Naive thymus-derived CD4-positive, alpha-beta T cell (primary cell): ENCODE data around the gene GTF3C6. TPM values are rescaled to one million over a fixed set of nuclear protein-coding genes. Genes with fewer than 3 reads are reported as not detected.

Source experiments
- ATAC-seq: fragments of 150-1000 bp; cut with Tn5 transposase; 2 replicates; pipeline ENCODE4 v1.10.0; 2021; ENCODE audit warnings: mild to moderate bottlenecking, moderate library complexity
- CTCF ChIA-PET: fragments of 350-600 bp; sonication (Branson Sonifier 250); formaldehyde crosslinking; loops from one replicate; lab custom pipeline; 2021; ENCODE audit warnings: antibody characterized with exemption; lab: Charles Lee
- POLR2A ChIA-PET: fragments of 350-600 bp; sonication (Branson Sonifier 250); formaldehyde crosslinking; loops from one replicate; lab custom pipeline; 2021; ENCODE audit warnings: antibody characterized with exemption, inconsistent platforms; lab: Charles Lee
- DNase-seq, 9 donors: peaks; one replicate each; pipeline versions ENCODE4 v3.0.0 to v3.0.0-alpha.2; 2020 to 2022; ENCODE audit warnings: mixed read lengths in 1 of 9
- H3K27ac ChIP-seq: one replicate; pipeline ENCODE4 v1.7.0; 2013; ENCODE audit warnings: mild to moderate bottlenecking, low read depth, low read length, moderate library complexity
- H3K27me3 ChIP-seq, 2 donors: one replicate each; pipeline ENCODE4 v1.7.0; 2013; ENCODE audit warnings: low read length in 2 of 2, mild to moderate bottlenecking in 2 of 2, moderate library complexity in 2 of 2; ENCODE audit not compliant: control insufficient read depth in 2 of 2, insufficient read depth in 2 of 2
- H3K36me3 ChIP-seq, 3 experiments: 1 replicate in 2 of 3; 2 replicates in 1 of 3; pipeline ENCODE4 v1.7.0; 2013; ENCODE audit warnings: low read length in 3 of 3, mild to moderate bottlenecking in 3 of 3, moderate library complexity in 1 of 3; ENCODE audit not compliant: insufficient read depth in 3 of 3, control insufficient read depth in 2 of 3
- H3K4me1 ChIP-seq, 2 donors: one replicate each; pipeline ENCODE4 v1.7.0; 2013; ENCODE audit warnings: low read length in 2 of 2, mild to moderate bottlenecking in 2 of 2, moderate library complexity in 1 of 2; ENCODE audit not compliant: control insufficient read depth in 2 of 2, insufficient read depth in 2 of 2
- H3K4me3 ChIP-seq: 2 replicates; pipeline ENCODE4 v1.7.0; 2013; ENCODE audit warnings: mild to moderate bottlenecking, low read length
- H3K9me3 ChIP-seq, 3 experiments: 1 replicate in 2 of 3; 2 replicates in 1 of 3; pipeline ENCODE4 v1.7.0; 2013; ENCODE audit warnings: low read length in 3 of 3; ENCODE audit not compliant: control insufficient read depth in 2 of 3
- H3K27ac Mint-ChIP-seq, 9 donors: one replicate each; pipeline ENCODE4 v1.8.0; 2020 to 2022; ENCODE audit warnings: mixed read lengths in 9 of 9, mild to moderate bottlenecking in 8 of 9, moderate library complexity in 5 of 9, inconsistent platforms in 2 of 9
- H3K27me3 Mint-ChIP-seq, 5 donors: one replicate each; pipeline ENCODE4 v1.8.0; 2021 to 2022; ENCODE audit warnings: mixed read lengths in 5 of 5, mild to moderate bottlenecking in 1 of 5
- H3K36me3 Mint-ChIP-seq, 5 donors: one replicate each; pipeline ENCODE4 v1.8.0; 2020 to 2022; ENCODE audit warnings: mixed read lengths in 5 of 5, mild to moderate bottlenecking in 3 of 5, inconsistent platforms in 1 of 5
- H3K4me1 Mint-ChIP-seq, 7 donors: one replicate each; pipeline ENCODE4 v1.8.0; 2020 to 2022; ENCODE audit warnings: mixed read lengths in 7 of 7, mild to moderate bottlenecking in 3 of 7, inconsistent platforms in 1 of 7
- H3K4me3 Mint-ChIP-seq, 10 donors: one replicate each; pipeline ENCODE4 v1.8.0; 2020 to 2022; ENCODE audit warnings: mild to moderate bottlenecking in 10 of 10, mixed read lengths in 10 of 10, moderate library complexity in 6 of 10, inconsistent platforms in 2 of 10
- H3K9me3 Mint-ChIP-seq, 11 donors: one replicate each; pipeline ENCODE4 v1.8.0; 2020 to 2022; ENCODE audit warnings: mixed read lengths in 11 of 11, mild to moderate bottlenecking in 4 of 11, inconsistent platforms in 1 of 11, moderate library complexity in 1 of 11
- intact Hi-C, 2 donors: fragments of 100-400 bp; cut with micrococcal nuclease; formaldehyde crosslinking; loops; one replicate each; pipeline ENCODE4 v1.15.1; 2023
- polyA plus RNA-seq, 2 donors: library from polyadenylated mRNA; unstranded; fragments of 300-500 nt; fragmentation: Illumina TruSeq; gene quantifications; one replicate each; pipeline ENCODE4 v1.2.3, GENCODE V29; 2021
- total RNA-seq, 6 experiments: library from RNA in 5 of 6; stranded (reverse) in 5 of 6; gene quantifications; 1 replicate in 5 of 6; 2 replicates in 1 of 6; pipeline ENCODE4 v1.2.3 and lab custom pipeline; 2021 to 2026

Gene GTF3C6
- total and polyA plus RNA-seq, 7 experiments from 2014 or later: 18.1 to 102 (median 33.5) TPM

- Mint-ChIP-seq H3K4me3 (no peak overlapping the region), H3K9me3 (no peaks in the 10 kb centered on the region), H3K4me1 (peaks cover 3 to 19% (median 13%) of the 10 kb centered on the region in 7 donors), H3K27ac (peak overlapping the region in 2 of 9 donors; percentile 26 to 36), H3K27me3 (no peaks in the 10 kb centered on the region), H3K36me3 (peaks cover 3 to 38% (median 17%) of the 10 kb centered on the region in 5 donors)
- Histone ChIP-seq H3K4me3 (no peak overlapping the region), H3K4me1 (no peaks in the 10 kb centered on the region), H3K36me3 (peaks cover 0 to 46% (median 4%) of the 10 kb centered on the region in 3 experiments), H3K9me3 (no peaks in the 10 kb centered on the region), H3K27me3 (no peaks in the 10 kb centered on the region), H3K27ac (no peak overlapping the region)
- POLR2A ChIA-PET: interaction anchor here (1.8 kb wide), 1 partner anchor 9 kb away, joined by 8 read pairs; the partner anchor contains the start of gene RPF2
- ATAC-seq (no peak), DNase-seq (no peak)
- CTCF ChIA-PET: no interaction called here
- intact Hi-C loops: no loop called here
These were observed 32.5 kb downstream of the GTF3C6 start for GRCh38 chr6:110990840-110991576.

DNA sequence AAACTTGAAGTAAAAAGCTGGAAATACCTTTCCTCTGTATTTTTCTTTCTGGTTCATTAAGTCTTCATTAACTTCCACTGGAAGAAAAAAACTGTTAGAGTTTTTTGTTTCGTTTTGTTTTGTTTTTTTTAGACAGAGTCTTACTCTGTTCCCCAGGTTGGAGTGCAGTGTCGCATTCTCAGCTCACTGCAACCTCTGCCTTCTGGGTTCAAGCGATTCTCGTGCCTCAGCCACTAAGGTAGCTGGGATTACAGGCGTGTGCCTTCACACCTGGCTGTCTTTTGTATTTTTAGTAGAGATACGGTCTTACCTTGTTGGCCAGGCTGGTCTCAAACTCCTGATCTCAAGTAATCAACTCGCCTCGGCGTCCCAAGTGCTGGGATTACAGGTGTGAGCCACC is 38.2 kb downstream of the GTF3C6 start:
- no peaks in the 10 kb centered on the region for H3K4me1 ChIP-seq
- no peak for DNase-seq
- no peak overlapping the region for H3K4me3 ChIP-seq
- H3K27ac ChIP-seq: no peak overlapping the region
- CTCF ChIA-PET: no interaction called here
- H3K4me3 Mint-ChIP-seq: no peak overlapping the region
- intact Hi-C loops: loop anchor here in 1 of 2 donors (5.0 kb wide), 1 partner anchor 469 kb away; no protein-coding TSS in a partner anchor
- no peaks in the 10 kb centered on the region for H3K9me3 Mint-ChIP-seq
- no peak for ATAC-seq
- POLR2A ChIA-PET: interaction anchor here (0.6 kb wide), 1 partner anchor 9 kb away, joined by 3 read pairs; no protein-coding TSS in a partner anchor
- no peaks in the 10 kb centered on the region for H3K9me3 ChIP-seq
- H3K27me3 ChIP-seq: no peaks in the 10 kb centered on the region
- H3K36me3 ChIP-seq: peaks cover 0 to 68% (median 6%) of the 10 kb centered on the region in 3 experiments
- no peak overlapping the region for H3K27ac Mint-ChIP-seq
- H3K27me3 Mint-ChIP-seq: no peaks in the 10 kb centered on the region
- peaks cover 0 to 40% (median 17%) of the 10 kb centered on the region in 5 donors for H3K36me3 Mint-ChIP-seq
- peaks cover 0 to 8% (median 2%) of the 10 kb centered on the region in 7 donors for H3K4me1 Mint-ChIP-seq

DNA sequence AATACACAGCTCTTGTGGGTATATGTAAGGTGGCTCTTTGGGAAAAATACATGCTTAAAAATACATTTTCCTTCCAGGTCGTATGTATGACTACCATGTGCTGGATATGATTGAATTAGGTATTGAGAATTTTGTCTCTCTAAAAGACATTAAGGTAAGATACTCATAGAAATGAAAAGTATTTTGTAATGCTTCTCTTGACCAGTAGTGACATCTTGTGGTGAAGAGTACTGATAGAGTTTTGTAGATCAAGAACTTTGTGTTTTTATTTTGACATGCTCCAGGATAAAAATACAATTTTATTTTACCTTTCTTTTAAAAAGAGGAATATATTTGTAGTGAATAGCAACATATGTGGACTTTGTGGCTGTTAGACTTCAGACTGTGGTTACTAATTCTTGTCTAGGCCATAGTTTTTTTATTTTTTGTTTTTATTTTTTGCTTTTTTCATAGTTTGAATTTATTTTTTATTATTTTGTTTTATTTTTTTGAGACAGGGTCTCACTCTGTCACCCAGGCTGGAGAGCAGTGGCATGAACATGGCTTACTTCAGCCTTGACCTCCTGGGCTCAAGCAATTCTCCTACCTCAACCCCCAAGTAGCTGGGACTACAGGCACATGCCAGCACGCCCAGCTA is 41.2 kb downstream of the GTF3C6 start:
- Mint-ChIP-seq H3K36me3 (peaks cover 0 to 42% (median 17%) of the 10 kb centered on the region in 5 donors), H3K4me3 (no peak overlapping the region), H3K27ac (peak overlapping the region in 1 of 9 donors; percentile 56), H3K4me1 (peaks cover 0 to 8% (median 2%) of the 10 kb centered on the region in 7 donors), H3K9me3 (no peaks in the 10 kb centered on the region), H3K27me3 (no peaks in the 10 kb centered on the region)
- Histone ChIP-seq H3K27me3 (no peaks in the 10 kb centered on the region), H3K9me3 (no peaks in the 10 kb centered on the region), H3K36me3 (peaks cover 0 to 67% (median 6%) of the 10 kb centered on the region in 3 experiments), H3K4me1 (no peaks in the 10 kb centered on the region), H3K4me3 (no peak overlapping the region), H3K27ac (no peak overlapping the region)
- peak in 5 of 9 donors; percentile 15 to 39 (median 25) for DNase-seq
- ATAC-seq: peak; percentile 46
- intact Hi-C loops: loop anchor here (1.0 to 5.0 kb wide), 3 partner anchors 317 to 472 kb away; no protein-coding TSS in a partner anchor
- CTCF ChIA-PET: interaction anchor here (0.6 to 3.1 kb wide), 2 partner anchors 48 to 317 kb away, joined by 3 to 12 read pairs; no protein-coding TSS in a partner anchor
- POLR2A ChIA-PET: interaction anchor here (0.6 kb wide), 3 partner anchors 36 to 236 kb away, joined by 3 to 5 read pairs (median 5); no protein-coding TSS in a partner anchor

GRCh38 chr6:111002350-111002749 is 43.8 kb downstream of the GTF3C6 start:
- CTCF ChIA-PET: interaction anchor here (0.9 to 1.4 kb wide), 2 partner anchors 9 to 26 kb away, joined by 3 to 6 read pairs; no protein-coding TSS in a partner anchor
- Mint-ChIP-seq H3K4me3 (no peak overlapping the region), H3K27ac (no peak overlapping the region), H3K9me3 (no peaks in the 10 kb centered on the region), H3K4me1 (peaks cover 0 to 6% (median 0%) of the 10 kb centered on the region in 7 donors), H3K27me3 (no peaks in the 10 kb centered on the region), H3K36me3 (peaks cover 0 to 32% (median 7%) of the 10 kb centered on the region in 5 donors)
- Histone ChIP-seq H3K27ac (no peak overlapping the region), H3K36me3 (peaks cover 0 to 67% (median 0%) of the 10 kb centered on the region in 3 experiments), H3K4me1 (no peaks in the 10 kb centered on the region), H3K9me3 (no peaks in the 10 kb centered on the region), H3K4me3 (no peak overlapping the region), H3K27me3 (no peaks in the 10 kb centered on the region)
- DNase-seq (no peak), ATAC-seq (no peak)
- POLR2A ChIA-PET: no interaction called here
- intact Hi-C loops: no loop called here

DNA sequence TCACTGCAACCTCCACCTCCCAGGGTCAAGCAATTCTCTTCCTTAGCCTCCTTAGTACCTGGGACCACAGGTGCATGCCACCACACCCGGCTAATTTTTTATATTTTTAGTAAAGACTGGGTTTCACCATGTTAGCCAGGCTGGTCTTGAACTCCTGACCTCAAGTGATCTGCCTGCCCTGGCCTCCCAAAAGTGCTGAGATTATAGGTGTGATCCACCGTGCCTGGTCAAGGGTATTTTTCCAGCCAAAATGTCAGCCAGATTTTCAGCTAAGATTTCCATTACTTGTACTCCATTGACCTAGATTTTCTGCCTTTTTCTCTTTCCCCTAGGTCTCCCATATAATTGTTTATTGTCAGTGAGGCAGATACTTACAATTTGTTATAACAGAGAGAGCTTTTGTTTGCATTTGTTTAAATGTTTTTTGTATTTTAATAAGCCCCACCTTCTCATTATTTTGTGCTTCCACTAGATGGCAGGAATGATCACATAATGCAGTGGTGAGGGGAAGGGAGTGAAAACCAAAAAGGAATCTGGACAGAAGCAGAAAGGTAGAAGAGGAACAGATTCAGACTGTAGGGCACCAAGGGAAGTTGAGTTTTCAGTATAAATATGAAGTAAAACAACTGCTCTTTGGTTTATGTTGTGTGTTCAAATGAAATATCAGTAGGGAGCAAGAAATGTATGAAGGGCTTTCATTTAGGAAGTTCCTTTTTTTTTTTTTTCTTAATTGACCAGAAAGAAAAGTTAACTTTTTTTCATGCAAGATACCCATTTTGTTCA is 53.0 kb downstream of the GTF3C6 start:
- peak in 7 of 9 donors; percentile 18 to 58 (median 50) for DNase-seq

DNA sequence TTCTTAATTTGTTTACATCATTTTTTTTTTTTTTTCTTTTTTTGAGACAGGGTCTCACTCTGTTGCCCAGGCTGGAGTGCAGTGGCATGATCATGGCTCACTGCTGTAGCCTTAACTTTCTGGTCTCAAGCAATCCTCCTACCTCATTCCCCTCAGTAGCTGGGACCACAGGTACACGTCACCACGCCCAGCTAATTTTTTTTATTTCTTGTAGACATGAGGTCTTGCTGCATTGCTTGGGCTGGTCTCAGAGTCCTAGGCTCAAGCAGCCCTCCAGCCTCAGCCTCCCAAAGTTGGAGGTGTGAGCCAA is 53.6 kb downstream of the GTF3C6 start:
- Mint-ChIP-seq H3K4me3 (no peak overlapping the region), H3K4me1 (peaks cover 3 to 13% (median 5%) of the 10 kb centered on the region in 7 donors), H3K27ac (no peak overlapping the region), H3K9me3 (no peaks in the 10 kb centered on the region), H3K27me3 (no peaks in the 10 kb centered on the region), H3K36me3 (peaks cover 5 to 34% (median 19%) of the 10 kb centered on the region in 5 donors)
- H3K9me3 ChIP-seq: no peaks in the 10 kb centered on the region
- no peak overlapping the region for H3K27ac ChIP-seq
- H3K4me3 ChIP-seq: no peak overlapping the region
- intact Hi-C loops: loop anchor here in 1 of 2 donors (10.0 kb wide), 1 partner anchor 1303 kb away; no protein-coding TSS in a partner anchor
- DNase-seq: no peak
- ChIA-PET POLR2A (no interaction called here), CTCF (interaction anchor here (0.8 to 2.7 kb wide), 3 partner anchors 50 to 1151 kb away, joined by 3 to 16 read pairs (median 4); no protein-coding TSS in a partner anchor)
- H3K27me3 ChIP-seq: no peaks in the 10 kb centered on the region
- H3K36me3 ChIP-seq: peaks cover 0 to 40% (median 0%) of the 10 kb centered on the region in 3 experiments
- no peak for ATAC-seq
- no peaks in the 10 kb centered on the region for H3K4me1 ChIP-seq

More for the DNA sequence above, 53.0 kb downstream of the GTF3C6 start:
- intact Hi-C loops: loop anchor here (1.0 to 10.0 kb wide), 8 partner anchors 45 to 1303 kb away; no protein-coding TSS in a partner anchor
- CTCF ChIA-PET: interaction anchor here (0.6 to 2.7 kb wide), 10 partner anchors 9 to 1151 kb away, joined by 3 to 16 read pairs (median 4); a partner anchor contains a TSS
- peak; percentile 71 for ATAC-seq
- Histone ChIP-seq H3K27ac (no peak overlapping the region), H3K4me3 (no peak overlapping the region), H3K9me3 (no peaks in the 10 kb centered on the region), H3K27me3 (no peaks in the 10 kb centered on the region), H3K36me3 (peaks cover 0 to 44% (median 0%) of the 10 kb centered on the region in 3 experiments), H3K4me1 (no peaks in the 10 kb centered on the region)
- Mint-ChIP-seq H3K9me3 (no peaks in the 10 kb centered on the region), H3K27me3 (no peaks in the 10 kb centered on the region), H3K4me3 (no peak overlapping the region), H3K36me3 (peaks cover 5 to 34% (median 19%) of the 10 kb centered on the region in 5 donors), H3K4me1 (peaks cover 3 to 13% (median 5%) of the 10 kb centered on the region in 7 donors), H3K27ac (peak overlapping the region in 1 of 9 donors; percentile 16)
- POLR2A ChIA-PET: interaction anchor here (0.6 kb wide), 1 partner anchor 194 kb away, joined by 7 read pairs; no protein-coding TSS in a partner anchor
